HepG2 (cell line): Measurements from ENCODE around the gene INHBE. TPM values are rescaled to one million over a fixed set of nuclear protein-coding genes. Genes with fewer than 3 reads are reported as not detected.

ENCODE experiments used
- AGO1 ChIP-seq: fragments of 200-400 bp; formaldehyde crosslinking; IDR thresholded peaks from 2 replicates; pipeline ENCODE4 v1.6.1; 2017; ENCODE audit warnings: mild to moderate bottlenecking, low read depth, low read length, moderate library complexity; ENCODE audit not compliant: poor library complexity, severe bottlenecking
- CHD4 ChIP-seq: fragments of 200-600 bp; sonication (generic); IDR thresholded peaks from 2 replicates; pipeline ENCODE4 v1.7.0; 2017; ENCODE audit warnings: mild to moderate bottlenecking, low read length, borderline replicate concordance
- IKZF4 ChIP-seq: sonication (generic); formaldehyde crosslinking; IDR thresholded peaks from 2 replicates; pipeline ENCODE4 v1.5.1; 2020; ENCODE audit warnings: borderline replicate concordance, mild to moderate bottlenecking, low read depth, missing genetic modification reagents; ENCODE audit errors: not compliant biosample characterization
- MED8 ChIP-seq: sonication (generic); formaldehyde crosslinking; IDR thresholded peaks from 2 replicates; pipeline ENCODE4 v1.8.1; 2023; ENCODE audit warnings: mild to moderate bottlenecking, missing genetic modification reagents; ENCODE audit not compliant: insufficient replicate concordance
- NFKBIZ ChIP-seq: IDR thresholded peaks from 2 replicates; pipeline ENCODE4 v1.6.1; 2018; ENCODE audit warnings: missing genetic modification reagents, missing compliant biosample characterization
- NR2F2 ChIP-seq: IDR thresholded peaks from 2 replicates; pipeline ENCODE4 v1.6.1; 2012; ENCODE audit warnings: low read depth, inconsistent platforms, borderline replicate concordance
- SP140L ChIP-seq: sonication (generic); formaldehyde crosslinking; IDR thresholded peaks from 2 replicates; pipeline ENCODE4 v1.4.0; 2020; ENCODE audit warnings: missing genetic modification reagents, borderline replicate concordance
- SP4 ChIP-seq: sonication (generic); formaldehyde crosslinking; IDR thresholded peaks from 2 replicates; pipeline ENCODE4 v1.8.1; 2023; ENCODE audit warnings: mild to moderate bottlenecking, missing genetic modification reagents
- ZFP36 ChIP-seq: fragments of 150-350 bp; IDR thresholded peaks from 2 replicates; pipeline ENCODE4 v1.6.1; 2018; ENCODE audit warnings: borderline replicate concordance, low read length, low read depth; ENCODE audit not compliant: partially characterized antibody
- ZFP36L2 ChIP-seq: sonication (generic); formaldehyde crosslinking; IDR thresholded peaks from 2 replicates; pipeline ENCODE4 v1.4.0; 2020; ENCODE audit warnings: missing genetic modification reagents
- ZFYVE20 ChIP-seq: sonication (generic); formaldehyde crosslinking; IDR thresholded peaks from 2 replicates; pipeline ENCODE4 v1.8.0; 2023; ENCODE audit warnings: low read depth, mild to moderate bottlenecking, moderate library complexity, missing genetic modification reagents, borderline replicate concordance
- ZNF446 ChIP-seq: sonication (generic); formaldehyde crosslinking; IDR thresholded peaks from 2 replicates; pipeline ENCODE4 v1.5.0; 2020; ENCODE audit warnings: mild to moderate bottlenecking, missing genetic modification reagents
- ZNF543 ChIP-seq: sonication (generic); formaldehyde crosslinking; IDR thresholded peaks from 2 replicates; pipeline ENCODE4 v1.4.0; 2020; ENCODE audit warnings: mild to moderate bottlenecking, missing genetic modification reagents
- ZNF605 ChIP-seq: sonication (generic); formaldehyde crosslinking; IDR thresholded peaks from 2 replicates; pipeline ENCODE4 v1.8.0; 2022; ENCODE audit warnings: mild to moderate bottlenecking, missing genetic modification reagents
- ZNF839 ChIP-seq: sonication (generic); formaldehyde crosslinking; IDR thresholded peaks from 2 replicates; pipeline ENCODE4 v1.4.0; 2020; ENCODE audit warnings: missing genetic modification reagents, mild to moderate bottlenecking, borderline replicate concordance
- polyA plus RNA-seq, 8 experiments: library from polyadenylated mRNA; depleted of rRNA in 3 of 8; stranded (reverse) in 7 of 8; unstranded in 1 of 8; fragments of >200 nt; fragmentation: Illumina TruSeq in 4 of 8; extraction: Trizol in 4 of 8; gene quantifications; 2 replicates each; pipeline versions ENCODE4 v1.2.1 to v1.2.3, GENCODE V29; 2011 to 2016; ENCODE audit warnings: low read depth in 4 of 8, missing spikeins in 1 of 8, mixed read lengths in 1 of 8; ENCODE audit not compliant: insufficient read depth in 1 of 8
- total RNA-seq, 5 experiments: library from RNA; depleted of rRNA; stranded (reverse); fragments of >200 nt; fragmentation: Illumina TruSeq; extraction: Trizol; gene quantifications; 2 replicates each; pipeline ENCODE4 v1.2.3, GENCODE V29; 2016; ENCODE audit warnings: low read depth in 1 of 5
- TF ChIP-seq, protein P1 (sequence below): sonication (generic); formaldehyde crosslinking; IDR thresholded peaks from 2 replicates; pipeline ENCODE4 v1.4.0; 2020; ENCODE audit warnings: missing genetic modification reagents, borderline replicate concordance
- TF ChIP-seq, protein P2 (sequence below): sonication (generic); formaldehyde crosslinking; IDR thresholded peaks from 2 replicates; pipeline ENCODE4 v1.8.0; 2022; ENCODE audit warnings: mild to moderate bottlenecking, missing genetic modification reagents, moderate library complexity
- TF ChIP-seq, protein P3 (sequence below): sonication (generic); formaldehyde crosslinking; IDR thresholded peaks from 2 replicates; pipeline ENCODE4 v1.4.0; 2020; ENCODE audit warnings: mild to moderate bottlenecking, low read depth, missing genetic modification reagents
- TF ChIP-seq, protein P4 (sequence below): sonication (generic); formaldehyde crosslinking; IDR thresholded peaks from 2 replicates; pipeline ENCODE4 v1.4.0; 2020; ENCODE audit warnings: mild to moderate bottlenecking, missing genetic modification reagents
- TF ChIP-seq, protein P5 (sequence below): sonication (generic); formaldehyde crosslinking; IDR thresholded peaks from 2 replicates; pipeline ENCODE4 v1.4.0; 2020; ENCODE audit warnings: missing genetic modification reagents; ENCODE audit errors: not compliant biosample characterization

INHBE gene
- total and polyA plus RNA-seq, 2 of the 13 experiments (the other 11 are each of a cell fraction or from before 2014, with no cell fraction given): 17.0 to 32.0 TPM

DNA sequence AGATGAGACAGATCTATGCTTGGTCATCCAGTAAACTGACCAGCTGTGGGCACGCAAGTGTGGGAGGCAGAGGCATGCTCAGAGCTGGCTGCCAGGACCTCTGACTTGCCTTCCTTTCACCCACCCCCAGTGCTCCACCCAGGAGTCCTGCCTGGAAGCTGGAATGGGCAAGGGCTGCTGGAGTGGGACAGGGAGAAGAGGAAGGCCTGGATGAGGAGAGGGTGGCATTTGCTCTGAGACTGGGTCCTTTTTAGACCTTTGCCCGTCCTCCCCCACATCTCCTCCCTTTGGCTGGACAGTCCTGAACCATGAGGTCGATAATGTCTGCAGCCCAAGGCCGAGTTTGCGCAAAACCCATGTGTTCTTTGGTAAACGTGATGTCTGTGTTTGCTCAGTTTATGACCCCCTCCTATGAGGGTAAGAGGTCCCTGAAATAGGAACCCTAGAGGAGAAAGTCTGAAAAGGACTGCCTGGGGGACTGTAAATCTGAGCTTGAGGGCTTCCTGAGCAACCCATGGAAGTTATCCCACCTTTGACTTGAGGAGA, 3.8 kb upstream of the INHBE start (continued):
- TF ChIP-seq, protein P1, sequence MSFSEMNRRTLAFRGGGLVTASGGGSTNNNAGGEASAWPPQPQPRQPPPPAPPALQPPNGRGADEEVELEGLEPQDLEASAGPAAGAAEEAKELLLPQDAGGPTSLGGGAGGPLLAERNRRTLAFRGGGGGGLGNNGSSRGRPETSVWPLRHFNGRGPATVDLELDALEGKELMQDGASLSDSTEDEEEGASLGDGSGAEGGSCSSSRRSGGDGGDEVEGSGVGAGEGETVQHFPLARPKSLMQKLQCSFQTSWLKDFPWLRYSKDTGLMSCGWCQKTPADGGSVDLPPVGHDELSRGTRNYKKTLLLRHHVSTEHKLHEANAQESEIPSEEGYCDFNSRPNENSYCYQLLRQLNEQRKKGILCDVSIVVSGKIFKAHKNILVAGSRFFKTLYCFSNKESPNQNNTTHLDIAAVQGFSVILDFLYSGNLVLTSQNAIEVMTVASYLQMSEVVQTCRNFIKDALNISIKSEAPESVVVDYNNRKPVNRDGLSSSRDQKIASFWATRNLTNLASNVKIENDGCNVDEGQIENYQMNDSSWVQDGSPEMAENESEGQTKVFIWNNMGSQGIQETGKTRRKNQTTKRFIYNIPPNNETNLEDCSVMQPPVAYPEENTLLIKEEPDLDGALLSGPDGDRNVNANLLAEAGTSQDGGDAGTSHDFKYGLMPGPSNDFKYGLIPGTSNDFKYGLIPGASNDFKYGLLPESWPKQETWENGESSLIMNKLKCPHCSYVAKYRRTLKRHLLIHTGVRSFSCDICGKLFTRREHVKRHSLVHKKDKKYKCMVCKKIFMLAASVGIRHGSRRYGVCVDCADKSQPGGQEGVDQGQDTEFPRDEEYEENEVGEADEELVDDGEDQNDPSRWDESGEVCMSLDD: peak; percentile 42; the same call in 1 of the 2 replicates
- TF ChIP-seq, protein P2, sequence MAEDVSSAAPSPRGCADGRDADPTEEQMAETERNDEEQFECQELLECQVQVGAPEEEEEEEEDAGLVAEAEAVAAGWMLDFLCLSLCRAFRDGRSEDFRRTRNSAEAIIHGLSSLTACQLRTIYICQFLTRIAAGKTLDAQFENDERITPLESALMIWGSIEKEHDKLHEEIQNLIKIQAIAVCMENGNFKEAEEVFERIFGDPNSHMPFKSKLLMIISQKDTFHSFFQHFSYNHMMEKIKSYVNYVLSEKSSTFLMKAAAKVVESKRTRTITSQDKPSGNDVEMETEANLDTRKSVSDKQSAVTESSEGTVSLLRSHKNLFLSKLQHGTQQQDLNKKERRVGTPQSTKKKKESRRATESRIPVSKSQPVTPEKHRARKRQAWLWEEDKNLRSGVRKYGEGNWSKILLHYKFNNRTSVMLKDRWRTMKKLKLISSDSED: no peak
- peak; percentile 73 for TF ChIP-seq SP4
- TF ChIP-seq ZNF446 (CRISPR knock-in tag): no peak
- peak; percentile 98 for TF ChIP-seq NFKBIZ (CRISPR knock-in tag)
- no peak for TF ChIP-seq MED8 (CRISPR knock-in tag)
- TF ChIP-seq, protein P3, sequence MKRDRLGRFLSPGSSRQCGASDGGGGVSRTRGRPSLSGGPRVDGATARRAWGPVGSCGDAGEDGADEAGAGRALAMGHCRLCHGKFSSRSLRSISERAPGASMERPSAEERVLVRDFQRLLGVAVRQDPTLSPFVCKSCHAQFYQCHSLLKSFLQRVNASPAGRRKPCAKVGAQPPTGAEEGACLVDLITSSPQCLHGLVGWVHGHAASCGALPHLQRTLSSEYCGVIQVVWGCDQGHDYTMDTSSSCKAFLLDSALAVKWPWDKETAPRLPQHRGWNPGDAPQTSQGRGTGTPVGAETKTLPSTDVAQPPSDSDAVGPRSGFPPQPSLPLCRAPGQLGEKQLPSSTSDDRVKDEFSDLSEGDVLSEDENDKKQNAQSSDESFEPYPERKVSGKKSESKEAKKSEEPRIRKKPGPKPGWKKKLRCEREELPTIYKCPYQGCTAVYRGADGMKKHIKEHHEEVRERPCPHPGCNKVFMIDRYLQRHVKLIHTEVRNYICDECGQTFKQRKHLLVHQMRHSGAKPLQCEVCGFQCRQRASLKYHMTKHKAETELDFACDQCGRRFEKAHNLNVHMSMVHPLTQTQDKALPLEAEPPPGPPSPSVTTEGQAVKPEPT (CRISPR knock-in tag): no peak
- TF ChIP-seq ZFP36L2 (CRISPR knock-in tag): no peak
- TF ChIP-seq ZNF839 (CRISPR knock-in tag): 0 out of 2 replicates have a peak, but pooled peaks have one; percentile 38
- no peak for TF ChIP-seq SP140L (CRISPR knock-in tag)
- no peak for TF ChIP-seq ZFYVE20 (CRISPR knock-in tag)
- TF ChIP-seq IKZF4 (CRISPR knock-in tag): no peak
- TF ChIP-seq ZNF543 (CRISPR knock-in tag): peak; percentile 73; the same call in 1 of the 2 replicates
- no peak for TF ChIP-seq NR2F2
- no peak for TF ChIP-seq CHD4
- no peak for TF ChIP-seq ZFP36
- TF ChIP-seq, protein P4, sequence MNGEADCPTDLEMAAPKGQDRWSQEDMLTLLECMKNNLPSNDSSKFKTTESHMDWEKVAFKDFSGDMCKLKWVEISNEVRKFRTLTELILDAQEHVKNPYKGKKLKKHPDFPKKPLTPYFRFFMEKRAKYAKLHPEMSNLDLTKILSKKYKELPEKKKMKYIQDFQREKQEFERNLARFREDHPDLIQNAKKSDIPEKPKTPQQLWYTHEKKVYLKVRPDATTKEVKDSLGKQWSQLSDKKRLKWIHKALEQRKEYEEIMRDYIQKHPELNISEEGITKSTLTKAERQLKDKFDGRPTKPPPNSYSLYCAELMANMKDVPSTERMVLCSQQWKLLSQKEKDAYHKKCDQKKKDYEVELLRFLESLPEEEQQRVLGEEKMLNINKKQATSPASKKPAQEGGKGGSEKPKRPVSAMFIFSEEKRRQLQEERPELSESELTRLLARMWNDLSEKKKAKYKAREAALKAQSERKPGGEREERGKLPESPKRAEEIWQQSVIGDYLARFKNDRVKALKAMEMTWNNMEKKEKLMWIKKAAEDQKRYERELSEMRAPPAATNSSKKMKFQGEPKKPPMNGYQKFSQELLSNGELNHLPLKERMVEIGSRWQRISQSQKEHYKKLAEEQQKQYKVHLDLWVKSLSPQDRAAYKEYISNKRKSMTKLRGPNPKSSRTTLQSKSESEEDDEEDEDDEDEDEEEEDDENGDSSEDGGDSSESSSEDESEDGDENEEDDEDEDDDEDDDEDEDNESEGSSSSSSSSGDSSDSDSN: peak; percentile 77
- TF ChIP-seq, protein P5, sequence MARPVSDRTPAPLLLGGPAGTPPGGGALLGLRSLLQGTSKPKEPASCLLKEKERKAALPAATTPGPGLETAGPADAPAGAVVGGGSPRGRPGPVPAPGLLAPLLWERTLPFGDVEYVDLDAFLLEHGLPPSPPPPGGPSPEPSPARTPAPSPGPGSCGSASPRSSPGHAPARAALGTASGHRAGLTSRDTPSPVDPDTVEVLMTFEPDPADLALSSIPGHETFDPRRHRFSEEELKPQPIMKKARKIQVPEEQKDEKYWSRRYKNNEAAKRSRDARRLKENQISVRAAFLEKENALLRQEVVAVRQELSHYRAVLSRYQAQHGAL (CRISPR knock-in tag): no peak
- peak; percentile 76; the same call in 1 of the 2 replicates for TF ChIP-seq ZNF605 (CRISPR knock-in tag)
- no peak for TF ChIP-seq AGO1
